Measurements from ENCODE around the gene PRDM15. TPM values are rescaled to one million over a fixed set of nuclear protein-coding genes. Genes with fewer than 3 reads are reported as not detected.

PRDM15 gene
- total RNA-seq, 1 donor from 2014 or later = 5.4 TPM

- Histone ChIP-seq H3K27me3 (ENCODE audit: control insufficient read depth, insufficient read depth, low read length) (no peaks in the 10 kb centered on the region), H3K4me3 (ENCODE audit: low read depth, low read length) (no peak overlapping the region), H3K36me3 (ENCODE audit: control insufficient read depth, insufficient read depth, low read length) (no peaks in the 10 kb centered on the region)
- no peak for DNase-seq (ENCODE audit: low read depth)
- TF ChIP-seq CTCF (IDR thresholded peaks at IDR 0.05; ENCODE audit: insufficient read depth, low read length, poor library complexity, severe bottlenecking) = no peak
Observed at GRCh38 chr21:41897047-41897669, 18.0 kb upstream of the PRDM15 start.

GRCh38 chr21:41895643-41896493 lies 16.7 kb upstream of the PRDM15 start:
- TF ChIP-seq CTCF (IDR thresholded peaks at IDR 0.05; ENCODE audit: insufficient read depth, low read length, poor library complexity, severe bottlenecking) = no peak
- no peak for DNase-seq (ENCODE audit: low read depth)
- Histone ChIP-seq H3K4me3 (ENCODE audit: low read depth, low read length) (no peak overlapping the region), H3K36me3 (ENCODE audit: control insufficient read depth, insufficient read depth, low read length) (no peaks in the 10 kb centered on the region), H3K27me3 (ENCODE audit: control insufficient read depth, insufficient read depth, low read length) (no peaks in the 10 kb centered on the region)

- DNase-seq (ENCODE audit: low read depth) = peak; percentile 44
- no peaks in the 10 kb centered on the region for H3K36me3 ChIP-seq (ENCODE audit: control insufficient read depth, insufficient read depth, low read length)
- no peaks in the 10 kb centered on the region for H3K27me3 ChIP-seq (ENCODE audit: control insufficient read depth, insufficient read depth, low read length)
- no peak overlapping the region for H3K4me3 ChIP-seq (ENCODE audit: low read depth, low read length)
- no peak for TF ChIP-seq CTCF (IDR thresholded peaks at IDR 0.05; ENCODE audit: insufficient read depth, low read length, poor library complexity, severe bottlenecking)
Observed at GRCh38 chr21:41894922-41895557, 15.9 kb upstream of the PRDM15 start.

GRCh38 chr21:41894511-41894910 lies 15.4 kb upstream of the PRDM15 start:
- Histone ChIP-seq H3K27me3 (ENCODE audit: control insufficient read depth, insufficient read depth, low read length) (no peaks in the 10 kb centered on the region), H3K36me3 (ENCODE audit: control insufficient read depth, insufficient read depth, low read length) (no peaks in the 10 kb centered on the region), H3K4me3 (ENCODE audit: low read depth, low read length) (no peak overlapping the region)
- DNase-seq (ENCODE audit: low read depth) = no peak
- TF ChIP-seq CTCF (IDR thresholded peaks at IDR 0.05; ENCODE audit: insufficient read depth, low read length, poor library complexity, severe bottlenecking) = no peak

- no peak for DNase-seq (ENCODE audit: low read depth)
- Histone ChIP-seq H3K4me3 (ENCODE audit: low read depth, low read length) (no peak overlapping the region), H3K27me3 (ENCODE audit: control insufficient read depth, insufficient read depth, low read length) (no peaks in the 10 kb centered on the region), H3K36me3 (ENCODE audit: control insufficient read depth, insufficient read depth, low read length) (no peaks in the 10 kb centered on the region)
- no peak for TF ChIP-seq CTCF (IDR thresholded peaks at IDR 0.05; ENCODE audit: insufficient read depth, low read length, poor library complexity, severe bottlenecking)
Observed at GRCh38 chr21:41892726-41893125, 13.6 kb upstream of the PRDM15 start.

Data from kidney epithelial cell (primary cell).